HG03135 (cell line): ENCODE data around the gene FAM241B.

Experiments used
- ATAC-seq: cut with Tn5 transposase; IDR thresholded peaks from one replicate; pipeline ENCODE4 v1.9.1; 2021; ENCODE audit warnings: mild to moderate bottlenecking, moderate library complexity; ENCODE audit not compliant: unreplicated experiment

The FAM241B gene, protein sequence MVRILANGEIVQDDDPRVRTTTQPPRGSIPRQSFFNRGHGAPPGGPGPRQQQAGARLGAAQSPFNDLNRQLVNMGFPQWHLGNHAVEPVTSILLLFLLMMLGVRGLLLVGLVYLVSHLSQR

DNA sequence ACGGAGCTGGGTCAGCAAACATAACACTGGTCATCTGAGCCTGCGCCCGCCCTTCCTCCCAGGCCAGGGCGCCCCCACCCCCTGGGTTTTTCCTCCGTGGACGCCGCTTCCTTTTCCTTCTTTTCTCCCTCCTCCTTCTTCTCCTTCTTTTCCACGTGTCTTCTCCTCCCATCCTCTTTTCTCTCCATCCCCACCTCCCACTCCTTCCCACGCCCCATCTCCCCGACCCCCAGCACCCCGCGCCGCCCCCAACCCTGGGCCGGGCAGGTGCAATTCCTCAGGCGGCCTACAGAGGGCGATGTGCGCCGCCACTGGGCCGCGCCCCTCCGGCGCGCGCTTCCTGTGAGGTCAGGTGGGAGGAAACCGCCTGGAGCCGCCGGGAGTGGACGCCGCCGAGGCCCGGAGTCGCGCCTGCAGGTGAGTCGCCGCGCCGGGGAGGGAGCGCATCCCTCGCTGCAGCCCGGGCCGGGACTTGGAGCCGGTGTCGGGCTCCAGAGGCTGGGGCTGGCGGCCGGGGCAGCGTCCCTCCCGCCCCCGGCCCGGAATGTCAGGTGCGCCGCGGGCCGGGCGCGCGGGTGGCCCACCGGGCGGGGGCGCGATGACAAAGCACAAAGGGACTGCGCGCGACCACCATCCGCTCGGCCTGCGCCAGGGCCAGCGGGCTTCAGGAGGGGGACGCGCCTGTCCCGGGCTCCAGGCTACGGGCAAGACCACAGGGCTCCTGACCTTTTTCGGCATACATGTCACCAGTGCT is at the start of gene FAM241B:
Gene FAM241B (plus strand): TSS at position 351 of the 754 bp plus-strand sequence. CDS start 1,497 bp downstream, outside the sequence.
- no peak for ATAC-seq

DNA sequence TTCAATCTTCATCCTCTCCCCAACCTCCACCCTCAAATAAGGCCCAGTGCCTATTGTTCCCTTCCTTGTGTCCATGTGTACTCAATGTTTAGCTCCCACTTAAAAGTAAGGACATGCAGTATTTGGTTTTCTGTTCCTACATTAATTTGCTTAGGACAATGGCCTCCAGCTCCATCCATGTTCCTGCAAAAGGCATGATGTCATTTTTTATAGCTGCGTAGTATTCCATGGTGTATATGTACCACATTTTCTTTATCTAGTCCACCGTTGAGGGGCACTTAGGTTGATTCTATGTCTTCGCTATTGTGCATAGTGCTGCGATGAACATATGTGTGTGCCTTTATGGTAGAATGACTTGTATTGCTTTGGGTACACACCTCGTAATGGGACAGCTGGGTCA is 49.6 kb upstream of the FAM241B start:
- ATAC-seq = no peak

GRCh38 chr10:69583106-69583505 is 46.9 kb upstream of the FAM241B start:
- no peak for ATAC-seq

DNA sequence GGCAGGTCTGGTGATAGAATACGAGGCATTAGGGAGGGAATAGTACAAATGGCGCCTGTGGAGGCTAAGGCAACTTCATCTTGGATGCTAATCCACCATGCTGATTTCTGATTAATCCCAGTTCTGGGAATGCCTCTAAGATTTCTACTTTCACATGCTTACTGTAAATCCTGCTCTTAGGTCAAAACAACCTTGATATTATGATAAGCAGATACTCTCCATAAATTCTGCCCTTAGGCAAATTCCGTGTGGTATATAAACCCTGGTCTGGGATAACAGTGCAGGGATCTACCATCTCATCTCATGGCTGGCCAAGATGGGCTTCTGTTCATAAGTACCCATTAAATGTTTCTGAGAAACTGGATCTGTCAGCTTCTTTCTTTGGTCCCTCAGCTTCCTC is 45.4 kb upstream of the FAM241B start:
- no peak for ATAC-seq

GRCh38 chr10:69588358-69588757 is 41.7 kb upstream of the FAM241B start:
- no peak for ATAC-seq

- ATAC-seq = no peak
These were observed 29.2 kb upstream of the FAM241B start for GRCh38 chr10:69600761-69601330.

GRCh38 chr10:69609077-69609476 is 21.0 kb upstream of the FAM241B start:
- no peak for ATAC-seq

DNA sequence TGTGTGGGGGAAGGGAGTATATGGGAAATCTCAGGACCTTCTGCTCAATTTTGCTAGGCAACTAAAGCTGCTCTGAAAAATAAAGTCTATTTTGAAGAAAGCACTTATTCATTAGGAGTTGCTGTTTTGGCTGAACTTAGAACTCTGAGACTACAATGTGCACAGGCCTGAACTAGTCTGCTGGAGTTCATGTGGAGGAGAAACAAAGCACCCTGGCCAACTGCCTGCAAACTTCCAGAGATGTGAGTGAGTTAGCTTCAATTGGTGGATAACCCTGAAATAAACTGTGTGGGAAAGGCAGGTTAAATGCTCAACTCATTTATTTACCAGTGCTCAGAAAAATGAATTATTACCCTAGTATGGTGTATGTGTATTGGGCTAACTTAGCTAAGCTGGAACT is 17.3 kb upstream of the FAM241B start:
- no peak for ATAC-seq

GRCh38 chr10:69614130-69614529 is 15.9 kb upstream of the FAM241B start:
- ATAC-seq = no peak

- no peak for ATAC-seq
These were observed 13.7 kb upstream of the FAM241B start for GRCh38 chr10:69616358-69616757.

GRCh38 chr10:69618746-69619145 is 11.3 kb upstream of the FAM241B start:
- no peak for ATAC-seq

- ATAC-seq = no peak
These were observed 10.4 kb upstream of the FAM241B start for GRCh38 chr10:69619626-69620025.

DNA sequence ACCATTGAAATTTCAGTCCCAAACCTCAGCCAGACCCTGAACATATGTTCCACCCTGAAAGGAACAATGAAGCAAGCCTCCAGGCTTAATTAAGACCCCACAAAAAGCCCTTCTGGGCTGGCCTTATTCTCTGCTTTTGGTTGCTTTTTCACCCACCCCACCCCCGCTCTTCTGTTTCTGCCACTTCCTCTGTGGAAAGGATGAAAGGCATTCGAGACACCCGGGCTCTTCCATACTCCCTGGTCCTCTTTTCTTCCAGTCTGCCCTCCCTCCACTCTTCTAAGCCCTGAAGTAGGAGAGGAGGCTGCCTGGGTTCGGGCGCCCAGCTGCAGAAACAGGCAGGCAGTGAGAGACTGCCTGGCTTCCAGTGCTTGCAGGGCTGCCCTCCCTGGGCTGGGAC is 9.4 kb upstream of the FAM241B start:
- no peak for ATAC-seq

DNA sequence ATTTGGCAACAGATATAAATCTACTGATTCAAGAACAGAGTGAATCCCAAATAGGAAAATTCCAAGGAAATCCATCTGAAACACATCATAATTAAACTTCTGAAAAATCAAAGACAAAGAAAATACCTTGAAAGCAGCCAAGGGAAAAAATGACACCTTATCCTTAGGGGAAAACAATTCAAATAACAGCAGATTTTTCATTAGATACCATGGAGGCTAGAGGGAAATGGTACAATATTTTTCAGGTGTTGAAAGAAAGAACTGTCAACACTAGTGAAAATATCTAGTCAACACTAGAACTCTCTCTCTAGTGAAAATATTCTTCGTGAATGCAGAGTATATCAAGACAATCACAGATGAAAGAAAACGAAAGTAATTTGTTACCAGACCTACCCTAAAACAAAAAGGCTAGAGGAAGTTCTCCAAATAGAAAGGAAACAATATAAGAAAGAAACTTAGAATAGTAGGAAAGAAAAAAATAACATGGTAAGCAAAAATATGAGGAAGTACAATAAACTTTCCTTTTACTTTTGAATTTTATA is 5.7 kb upstream of the FAM241B start:
- ATAC-seq = no peak

DNA sequence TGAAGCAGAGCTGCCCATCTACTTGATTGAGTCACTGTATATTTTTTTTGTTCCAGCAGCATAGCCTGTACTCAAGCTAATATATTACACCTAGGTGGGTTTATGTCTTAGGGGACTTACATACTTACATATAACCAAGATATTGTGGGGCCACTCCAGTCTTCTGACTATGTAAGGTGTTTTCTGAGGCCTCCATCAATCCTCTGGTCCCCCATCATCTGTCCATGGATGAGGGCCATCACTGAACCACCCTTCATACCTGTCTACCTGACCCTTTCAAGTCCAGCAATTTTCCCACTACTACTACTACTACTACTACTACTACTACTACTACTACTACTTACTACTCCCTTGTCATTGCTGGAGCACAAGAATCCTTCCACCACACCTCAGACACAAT is 3.2 kb upstream of the FAM241B start:
- ATAC-seq = no peak

DNA sequence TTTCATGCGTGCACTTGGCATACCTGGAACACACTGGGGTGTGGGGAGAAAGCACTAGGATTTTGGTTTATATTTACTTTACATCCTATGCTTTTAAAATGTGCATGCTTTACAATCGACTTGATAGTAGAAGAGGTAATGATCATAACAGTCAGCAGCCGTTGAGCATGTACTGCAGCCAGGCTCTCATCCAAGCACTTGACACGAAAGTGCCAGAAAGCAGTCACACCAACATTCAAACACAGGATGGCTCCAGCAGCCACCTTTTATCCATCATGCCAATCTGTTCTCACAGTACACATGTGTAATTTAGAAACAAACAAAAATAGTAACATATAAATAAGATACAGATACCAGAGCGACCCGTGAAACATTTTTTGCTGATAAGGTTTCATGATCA is 1.2 kb upstream of the FAM241B start:
- ATAC-seq = no peak

GRCh38 chr10:69629519-69629896 is 539 bp upstream of the FAM241B start:
- ATAC-seq = no peak

GRCh38 chr10:69630651-69631400 is 779 bp downstream of the FAM241B start:
- ATAC-seq = no peak

DNA sequence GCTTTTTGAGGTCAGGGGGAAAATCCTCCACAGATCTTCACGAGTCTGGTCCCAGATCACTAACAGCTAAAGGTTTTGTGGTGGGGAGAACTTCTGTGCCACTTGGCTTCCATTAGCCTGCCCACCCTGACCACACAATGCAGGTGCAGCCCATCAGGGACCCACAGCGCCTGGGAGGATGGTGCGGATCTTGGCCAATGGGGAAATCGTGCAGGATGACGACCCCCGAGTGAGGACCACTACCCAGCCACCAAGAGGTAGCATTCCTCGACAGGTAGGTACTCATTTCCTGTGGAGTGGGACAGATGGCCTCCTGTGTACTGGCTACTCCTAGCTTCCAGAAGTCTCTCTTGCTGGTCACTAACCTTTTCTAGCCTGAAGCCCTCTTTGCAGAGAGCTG is 1.5 kb downstream of the FAM241B start:
- ATAC-seq = no peak

- ATAC-seq = no peak
These were observed 2.6 kb downstream of the FAM241B start for GRCh38 chr10:69632516-69633199.
